Measurements from ENCODE around the gene CEBPA. TPM values are rescaled to one million over a fixed set of nuclear protein-coding genes. Genes with fewer than 3 reads are reported as not detected.

Gene CEBPA
- total and polyA plus RNA-seq, 10 of the 15 experiments (the other 5 are each of a cell fraction or from before 2014, with no cell fraction given): 0.04 to 0.36 (median 0.13) TPM; not detected in 4

GRCh38 chr19:33286899-33287298 is 15.4 kb downstream of the CEBPA start:
- 41% methylated on average over 13 of the region's 13 CpGs for WGBS (ENCODE audit: insufficient coverage, insufficient replicate concordance, low lambda C conversion rate, missing lambda C conversion rate)
- TF ChIP-seq E2F8 (IDR thresholded peaks at IDR 0.05; ENCODE audit: low read depth, partially characterized antibody): no peak
- no peak for TF ChIP-seq TCF3 (IDR thresholded peaks at IDR 0.05; ENCODE audit: borderline replicate concordance, insufficient read depth, low read depth, low read length)
- TF ChIP-seq ATF2 (IDR thresholded peaks at IDR 0.05; ENCODE audit: low read length): no peak
- no peak for TF ChIP-seq RB1 (IDR thresholded peaks at IDR 0.05; ENCODE audit: borderline replicate concordance)
- TF ChIP-seq EZH2 (IDR thresholded peaks at IDR 0.05; ENCODE audit: borderline replicate concordance, control insufficient read depth, low read depth, low read length): no peak
- TF ChIP-seq ATF3 (IDR thresholded peaks at IDR 0.05; ENCODE audit: borderline replicate concordance, extremely low read depth, low read depth, low read length): no peak
- TF ChIP-seq CHD1 (IDR thresholded peaks at IDR 0.05; ENCODE audit: low read depth, low read length): no peak
- no peak for TF ChIP-seq TAF1 (IDR thresholded peaks at IDR 0.05; ENCODE audit: borderline replicate concordance, low read depth, low read length)
- no peak for TF ChIP-seq REST (IDR thresholded peaks at IDR 0.05; ENCODE audit: low read depth, low read length)
- TF ChIP-seq FOS (IDR thresholded peaks at IDR 0.05; ENCODE audit: borderline replicate concordance, extremely low read depth, insufficient read length): no peak
- TF ChIP-seq HDAC6 (IDR thresholded peaks at IDR 0.05; ENCODE audit: unreplicated experiment): no peak
- no peak for TF ChIP-seq EGR1 (IDR thresholded peaks at IDR 0.05; ENCODE audit: borderline replicate concordance in 1 of 2, low read depth in 2 of 2, low read length in 2 of 2)
- TF ChIP-seq ZNF384 (IDR thresholded peaks at IDR 0.05; ENCODE audit: borderline replicate concordance, low read depth, low read length): no peak
- ChIA-PET RAD21 (ENCODE audit: unreplicated experiment) (no interaction called here), CTCF (no interaction called here), POLR2A (no interaction called here), SMC1A (ENCODE audit: uncharacterized antibody, unreplicated experiment) (no interaction called here)
- intact Hi-C loops (cut with micrococcal nuclease; ENCODE audit: unreplicated experiment): no loop called here
- Histone ChIP-seq H3K9ac (ENCODE audit: control insufficient read depth, insufficient read depth, low read length) (no peak overlapping the region), H3K79me2 (ENCODE audit: control insufficient read depth, insufficient read depth, low read length) (no peaks in the 10 kb centered on the region), H3K27me3 (replicated peaks in 1 of 2; ENCODE audit: control insufficient read depth in 2 of 2, insufficient read depth in 2 of 2, low read length in 1 of 2) (no peaks in the 10 kb centered on the region), H2AFZ (ENCODE audit: control insufficient read depth, low read depth, low read length) (no peak overlapping the region), H3K4me3 (no peak overlapping the region), H3K27ac (ENCODE audit: control insufficient read depth, insufficient read depth) (no peak overlapping the region), H3K36me3 (ENCODE audit: control insufficient read depth in 2 of 2, insufficient read depth in 2 of 2, low read length in 1 of 2) (no peaks in the 10 kb centered on the region), H3K9me3 (replicated peaks; ENCODE audit: control insufficient read depth, insufficient read depth, low read length) (peaks cover 3% of the 10 kb centered on the region; the same call in 2 of the 3 replicates), H3K4me2 (ENCODE audit: control insufficient read depth, insufficient read depth) (no peak overlapping the region), H3K4me1 (ENCODE audit: control insufficient read depth, insufficient read depth, low read length) (no peaks in the 10 kb centered on the region), H4K20me1 (ENCODE audit: control insufficient read depth, insufficient read depth) (no peaks in the 10 kb centered on the region)
- BruUV-seq (replicated peaks): no TSS peak
- FAIRE-seq (no peak), ATAC-seq (no peak), DNase-seq (ENCODE audit: low read depth, low spot score) (no peak)
- in situ Hi-C loops (cut with MboI): no loop called here

All from GM12878 (cell line).